ENCODE data around the gene NTF3.

DNA sequence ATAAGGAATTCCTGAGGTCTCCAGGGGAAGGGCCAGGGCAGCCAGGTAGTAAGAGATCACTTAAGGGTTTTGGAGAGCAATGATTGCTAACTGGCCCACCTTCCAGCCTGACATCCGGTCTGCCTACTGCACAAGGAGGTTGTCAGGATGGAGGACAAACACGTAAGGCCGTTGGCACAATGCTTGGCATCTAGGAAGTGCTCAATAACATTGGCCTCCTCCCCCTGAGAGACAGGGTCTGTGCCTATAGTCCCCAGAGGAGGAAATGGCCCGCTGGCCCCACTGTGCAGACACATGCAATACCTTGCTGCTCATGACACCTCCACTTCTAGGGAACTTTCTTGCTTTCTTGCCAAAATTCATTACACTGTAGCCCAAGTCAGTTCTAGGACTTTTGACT, 73.2 kb downstream of the NTF3 start:
- TF ChIP-seq, protein P1, sequence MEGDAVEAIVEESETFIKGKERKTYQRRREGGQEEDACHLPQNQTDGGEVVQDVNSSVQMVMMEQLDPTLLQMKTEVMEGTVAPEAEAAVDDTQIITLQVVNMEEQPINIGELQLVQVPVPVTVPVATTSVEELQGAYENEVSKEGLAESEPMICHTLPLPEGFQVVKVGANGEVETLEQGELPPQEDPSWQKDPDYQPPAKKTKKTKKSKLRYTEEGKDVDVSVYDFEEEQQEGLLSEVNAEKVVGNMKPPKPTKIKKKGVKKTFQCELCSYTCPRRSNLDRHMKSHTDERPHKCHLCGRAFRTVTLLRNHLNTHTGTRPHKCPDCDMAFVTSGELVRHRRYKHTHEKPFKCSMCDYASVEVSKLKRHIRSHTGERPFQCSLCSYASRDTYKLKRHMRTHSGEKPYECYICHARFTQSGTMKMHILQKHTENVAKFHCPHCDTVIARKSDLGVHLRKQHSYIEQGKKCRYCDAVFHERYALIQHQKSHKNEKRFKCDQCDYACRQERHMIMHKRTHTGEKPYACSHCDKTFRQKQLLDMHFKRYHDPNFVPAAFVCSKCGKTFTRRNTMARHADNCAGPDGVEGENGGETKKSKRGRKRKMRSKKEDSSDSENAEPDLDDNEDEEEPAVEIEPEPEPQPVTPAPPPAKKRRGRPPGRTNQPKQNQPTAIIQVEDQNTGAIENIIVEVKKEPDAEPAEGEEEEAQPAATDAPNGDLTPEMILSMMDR (IDR thresholded peaks at IDR 0.05) = no peak
- TF ChIP-seq, protein P2, sequence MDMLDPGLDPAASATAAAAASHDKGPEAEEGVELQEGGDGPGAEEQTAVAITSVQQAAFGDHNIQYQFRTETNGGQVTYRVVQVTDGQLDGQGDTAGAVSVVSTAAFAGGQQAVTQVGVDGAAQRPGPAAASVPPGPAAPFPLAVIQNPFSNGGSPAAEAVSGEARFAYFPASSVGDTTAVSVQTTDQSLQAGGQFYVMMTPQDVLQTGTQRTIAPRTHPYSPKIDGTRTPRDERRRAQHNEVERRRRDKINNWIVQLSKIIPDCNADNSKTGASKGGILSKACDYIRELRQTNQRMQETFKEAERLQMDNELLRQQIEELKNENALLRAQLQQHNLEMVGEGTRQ (IDR thresholded peaks at IDR 0.05; ENCODE audit: borderline replicate concordance, low read depth, low read length) = no peak
- TF ChIP-seq MAX (IDR thresholded peaks at IDR 0.05; ENCODE audit: low read depth) (no peak), REST (IDR thresholded peaks at IDR 0.05; ENCODE audit: low read depth, low read length) (no peak), CHD2 (IDR thresholded peaks at IDR 0.05; ENCODE audit: low read length, partially characterized antibody) (no peak), TCF12 (IDR thresholded peaks at IDR 0.05) (no peak), FOXM1 (IDR thresholded peaks at IDR 0.05; ENCODE audit: low read depth) (no peak), POLR2AphosphoS5 (IDR thresholded peaks at IDR 0.05; ENCODE audit: low read depth, low read length) (no peak), JUND (IDR thresholded peaks at IDR 0.05) (no peak), FOXJ3 (CRISPR knock-in tag; IDR thresholded peaks at IDR 0.05) (no peak)
- TF ChIP-seq, protein P3, sequence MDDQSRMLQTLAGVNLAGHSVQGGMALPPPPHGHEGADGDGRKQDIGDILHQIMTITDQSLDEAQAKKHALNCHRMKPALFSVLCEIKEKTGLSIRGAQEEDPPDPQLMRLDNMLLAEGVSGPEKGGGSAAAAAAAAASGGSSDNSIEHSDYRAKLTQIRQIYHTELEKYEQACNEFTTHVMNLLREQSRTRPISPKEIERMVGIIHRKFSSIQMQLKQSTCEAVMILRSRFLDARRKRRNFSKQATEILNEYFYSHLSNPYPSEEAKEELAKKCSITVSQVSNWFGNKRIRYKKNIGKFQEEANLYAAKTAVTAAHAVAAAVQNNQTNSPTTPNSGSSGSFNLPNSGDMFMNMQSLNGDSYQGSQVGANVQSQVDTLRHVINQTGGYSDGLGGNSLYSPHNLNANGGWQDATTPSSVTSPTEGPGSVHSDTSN (IDR thresholded peaks at IDR 0.05) = no peak
